ENCODE measurements around the gene AHR.
A peak's percentile ranks its signal among the peaks of the same experiment; 100 is the strongest.

Gene AHR

DNA sequence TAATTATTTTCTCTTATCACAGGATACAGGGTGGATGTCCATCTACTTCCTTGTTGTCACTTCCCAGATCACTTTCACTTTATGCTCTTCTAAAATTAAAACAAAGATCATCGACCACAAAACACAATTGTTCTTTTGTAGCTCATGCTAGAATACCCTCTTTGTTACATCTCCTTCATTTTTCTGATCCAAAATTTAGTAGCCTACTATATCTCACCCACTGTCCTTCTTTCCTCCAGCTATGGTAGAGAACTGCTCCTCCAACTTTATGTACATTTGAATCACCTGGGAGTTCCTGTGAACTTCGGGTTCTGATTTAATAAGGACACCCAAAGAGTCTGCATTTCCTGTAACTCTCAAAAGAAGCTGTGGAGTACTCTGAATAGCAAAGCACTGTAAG lies 1.2 kb upstream of the AHR start:
- TF ChIP-seq, protein P1, sequence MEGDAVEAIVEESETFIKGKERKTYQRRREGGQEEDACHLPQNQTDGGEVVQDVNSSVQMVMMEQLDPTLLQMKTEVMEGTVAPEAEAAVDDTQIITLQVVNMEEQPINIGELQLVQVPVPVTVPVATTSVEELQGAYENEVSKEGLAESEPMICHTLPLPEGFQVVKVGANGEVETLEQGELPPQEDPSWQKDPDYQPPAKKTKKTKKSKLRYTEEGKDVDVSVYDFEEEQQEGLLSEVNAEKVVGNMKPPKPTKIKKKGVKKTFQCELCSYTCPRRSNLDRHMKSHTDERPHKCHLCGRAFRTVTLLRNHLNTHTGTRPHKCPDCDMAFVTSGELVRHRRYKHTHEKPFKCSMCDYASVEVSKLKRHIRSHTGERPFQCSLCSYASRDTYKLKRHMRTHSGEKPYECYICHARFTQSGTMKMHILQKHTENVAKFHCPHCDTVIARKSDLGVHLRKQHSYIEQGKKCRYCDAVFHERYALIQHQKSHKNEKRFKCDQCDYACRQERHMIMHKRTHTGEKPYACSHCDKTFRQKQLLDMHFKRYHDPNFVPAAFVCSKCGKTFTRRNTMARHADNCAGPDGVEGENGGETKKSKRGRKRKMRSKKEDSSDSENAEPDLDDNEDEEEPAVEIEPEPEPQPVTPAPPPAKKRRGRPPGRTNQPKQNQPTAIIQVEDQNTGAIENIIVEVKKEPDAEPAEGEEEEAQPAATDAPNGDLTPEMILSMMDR (IDR thresholded peaks at IDR 0.05; ENCODE audit: borderline replicate concordance, insufficient read depth, low read depth, low read length): no peak
- no peak overlapping the region for H3K4me3 ChIP-seq (ENCODE audit: low read depth, low read length)

DNA sequence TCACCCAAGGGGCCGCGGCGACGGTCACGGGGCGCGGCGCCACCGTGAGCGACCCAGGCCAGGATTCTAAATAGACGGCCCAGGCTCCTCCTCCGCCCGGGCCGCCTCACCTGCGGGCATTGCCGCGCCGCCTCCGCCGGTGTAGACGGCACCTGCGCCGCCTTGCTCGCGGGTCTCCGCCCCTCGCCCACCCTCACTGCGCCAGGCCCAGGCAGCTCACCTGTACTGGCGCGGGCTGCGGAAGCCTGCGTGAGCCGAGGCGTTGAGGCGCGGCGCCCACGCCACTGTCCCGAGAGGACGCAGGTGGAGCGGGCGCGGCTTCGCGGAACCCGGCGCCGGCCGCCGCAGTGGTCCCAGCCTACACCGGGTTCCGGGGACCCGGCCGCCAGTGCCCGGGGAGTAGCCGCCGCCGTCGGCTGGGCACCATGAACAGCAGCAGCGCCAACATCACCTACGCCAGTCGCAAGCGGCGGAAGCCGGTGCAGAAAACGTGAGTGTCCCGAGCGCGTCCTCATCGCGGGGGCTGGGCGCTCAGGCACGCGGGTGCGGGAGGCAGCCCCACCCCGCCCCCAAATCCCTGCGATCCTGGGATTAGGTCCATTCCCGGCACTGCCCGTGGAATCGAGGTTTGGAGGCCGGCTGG lies 509 bp downstream of the AHR start:
- H3K4me3 ChIP-seq (ENCODE audit: low read depth, low read length): peak overlapping the region; percentile 98
- TF ChIP-seq, protein P1 (IDR thresholded peaks at IDR 0.05; ENCODE audit: borderline replicate concordance, insufficient read depth, low read depth, low read length): no peak

DNA sequence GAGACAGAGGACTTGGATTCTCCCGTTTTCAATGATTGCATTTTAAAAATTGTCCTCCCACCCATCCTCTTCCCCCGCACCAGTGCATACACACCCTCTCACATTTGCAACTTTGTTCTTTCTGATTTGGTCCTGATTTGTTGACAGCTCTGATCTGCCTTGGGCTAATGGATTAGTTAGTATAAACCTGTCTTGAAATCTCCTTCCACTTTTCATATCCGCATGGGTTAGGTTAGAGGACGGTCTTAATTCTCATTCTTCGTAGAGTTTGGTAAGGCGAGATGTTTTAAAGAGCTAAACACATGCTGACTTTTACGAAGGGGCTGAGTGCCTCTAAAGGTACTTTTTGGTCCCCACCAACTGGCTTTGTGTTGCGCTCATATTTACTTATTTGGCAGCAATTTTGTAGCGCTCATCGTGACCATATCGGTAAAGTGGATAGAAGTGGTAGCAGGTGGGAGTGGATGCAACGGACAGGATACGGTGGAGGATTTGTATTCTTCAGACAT lies 1.1 kb downstream of the AHR start:
- peak overlapping the region; percentile 98 for H3K4me3 ChIP-seq (ENCODE audit: low read depth, low read length)
- TF ChIP-seq, protein P1 (IDR thresholded peaks at IDR 0.05; ENCODE audit: borderline replicate concordance, insufficient read depth, low read depth, low read length): no peak

DNA sequence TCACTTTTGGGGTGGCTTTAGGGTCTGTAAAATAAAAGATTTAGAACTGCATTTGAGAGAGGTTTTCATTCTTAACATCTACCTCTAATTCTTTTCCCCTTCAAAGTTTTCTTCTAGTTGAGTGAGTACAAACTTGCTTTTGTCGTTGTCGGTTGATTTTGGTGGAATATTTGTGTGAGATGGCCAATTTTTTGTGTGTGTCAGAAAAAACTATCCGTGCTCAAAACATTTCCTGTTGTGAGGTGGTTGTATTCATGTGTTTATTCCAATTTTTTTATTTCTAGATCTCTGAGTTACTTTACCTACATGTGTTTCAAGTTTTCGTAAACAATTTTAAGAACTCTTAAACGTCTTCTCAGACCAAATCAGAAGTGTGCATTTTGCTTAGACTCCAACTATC lies 1.6 kb downstream of the AHR start:
- peak overlapping the region; percentile 98 for H3K4me3 ChIP-seq (ENCODE audit: low read depth, low read length)
- TF ChIP-seq, protein P1 (IDR thresholded peaks at IDR 0.05; ENCODE audit: borderline replicate concordance, insufficient read depth, low read depth, low read length): no peak

DNA sequence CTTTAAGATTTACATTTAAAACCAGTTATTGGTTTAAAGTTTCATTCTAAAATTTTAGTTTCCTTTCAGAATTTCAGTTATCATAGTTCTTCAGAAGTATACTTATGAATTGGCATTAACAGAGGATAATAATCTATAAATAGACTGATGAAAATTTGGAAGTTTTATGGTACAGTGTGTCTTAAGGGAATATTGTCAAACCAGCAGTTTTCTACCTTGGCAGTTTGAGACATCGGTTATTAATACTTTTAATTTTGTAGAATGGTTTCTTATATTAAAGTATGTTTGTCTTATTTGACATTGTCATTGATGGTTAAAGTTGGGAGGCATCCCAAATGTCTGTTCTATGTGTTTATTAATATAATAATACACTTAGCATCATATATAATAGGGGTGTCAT lies 2.0 kb downstream of the AHR start:
- H3K4me3 ChIP-seq (ENCODE audit: low read depth, low read length): peak overlapping the region; percentile 98
- TF ChIP-seq, protein P1 (IDR thresholded peaks at IDR 0.05; ENCODE audit: borderline replicate concordance, insufficient read depth, low read depth, low read length): no peak

DNA sequence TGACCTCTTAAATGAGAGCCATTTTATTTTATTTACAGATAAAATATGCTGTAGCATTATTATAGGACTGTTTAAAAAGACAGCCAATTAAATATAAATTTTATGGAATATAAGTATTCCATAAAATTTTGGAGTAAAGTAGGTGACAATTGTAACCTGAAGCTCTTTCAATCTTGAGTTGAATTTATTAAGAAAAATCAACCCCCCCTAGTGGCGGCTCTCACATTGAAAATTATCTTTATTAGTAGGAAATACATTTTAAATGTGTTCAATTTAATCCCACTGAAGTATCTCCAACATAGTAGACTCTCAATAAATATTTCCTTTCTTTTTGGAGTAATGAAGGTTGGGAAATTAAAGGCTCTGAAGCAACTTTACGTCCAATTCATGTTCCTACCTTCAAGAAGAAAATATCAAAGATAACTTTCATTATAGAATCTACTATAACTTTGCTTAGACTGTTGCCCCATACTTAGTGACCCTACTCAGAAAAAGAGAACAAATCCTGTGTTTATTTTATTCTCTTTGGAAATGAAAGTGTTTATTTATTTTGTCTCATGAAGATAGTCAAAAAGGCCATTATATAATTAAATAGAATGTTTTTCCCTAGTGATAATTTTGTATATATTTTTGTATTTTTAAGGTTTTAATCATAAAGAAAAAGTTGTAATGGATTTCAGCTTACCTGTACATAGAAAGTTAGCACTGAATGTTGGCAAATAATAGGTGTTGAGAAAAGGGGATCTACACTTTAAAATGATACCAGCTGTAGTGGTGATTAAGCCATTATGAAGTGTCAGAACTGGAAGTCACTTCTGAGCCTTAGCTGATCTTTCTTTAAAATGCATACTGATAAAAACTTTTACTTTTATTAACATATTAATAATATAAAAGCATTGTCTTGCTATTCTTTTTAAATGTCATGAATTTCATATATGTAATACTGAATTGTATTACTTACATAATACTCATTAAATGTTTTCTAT lies 3.3 kb downstream of the AHR start:
- TF ChIP-seq, protein P1 (IDR thresholded peaks at IDR 0.05; ENCODE audit: borderline replicate concordance, insufficient read depth, low read depth, low read length): peak; percentile 19; the same call in 1 of the 2 replicates
- H3K4me3 ChIP-seq (ENCODE audit: low read depth, low read length): no peak overlapping the region
